AG10803 (cell line): ENCODE measurements around the gene FUCA1.
A peak's percentile ranks its signal among the peaks of the same experiment; 100 is the strongest.

Source experiments
- DNase-seq: peaks from one replicate; pipeline ENCODE4 v3.0.0; 2010; ENCODE audit warnings: low read depth
- H3K4me3 ChIP-seq: 2 replicates; pipeline ENCODE4 v1.5.1; 2011; ENCODE audit warnings: mild to moderate bottlenecking, low read length, control low read depth
- CTCF ChIP-seq: conservative IDR thresholded peaks from 2 replicates; pipeline ENCODE4 v1.5.1; 2011; ENCODE audit warnings: mild to moderate bottlenecking, low read length, control low read depth, inconsistent platforms

Gene FUCA1

GRCh38 chr1:23801338-23801748 lies 66.7 kb downstream of the FUCA1 start:
- H3K4me3 ChIP-seq = peak overlapping the region; percentile 91
- TF ChIP-seq CTCF = no peak
- DNase-seq = no peak

- TF ChIP-seq CTCF = no peak
- H3K4me3 ChIP-seq = peak within 1 kb of the TSS; percentile 91
These were observed 67.4 kb downstream of the FUCA1 start, which contains the start of gene GALE for GRCh38 chr1:23800400-23801337. Gene GALE, minus strand, starts transcription at chr1:23800754. Its CDS starts 1,747 bp downstream, at chr1:23799007.

GRCh38 chr1:23799570-23800399 lies 68.3 kb downstream of the FUCA1 start:
- TF ChIP-seq CTCF = no peak
- peak overlapping the region; percentile 91 for H3K4me3 ChIP-seq
- peak; percentile 37 for DNase-seq

More at GRCh38 chr1:23800400-23801337, 67.4 kb downstream of the FUCA1 start, which contains the start of gene GALE:
- peak; percentile 94 for DNase-seq

GRCh38 chr1:23799255-23799569 lies 68.9 kb downstream of the FUCA1 start:
- DNase-seq = no peak
- H3K4me3 ChIP-seq = peak overlapping the region; percentile 91
- no peak for TF ChIP-seq CTCF

GRCh38 chr1:23798662-23799142 lies 69.4 kb downstream of the FUCA1 start:
- no peak for DNase-seq
- no peak overlapping the region for H3K4me3 ChIP-seq
- no peak; the same call in 1 of the 2 replicates for TF ChIP-seq CTCF

- DNase-seq = no peak
- TF ChIP-seq CTCF = no peak
- no peak overlapping the region for H3K4me3 ChIP-seq
These were observed 70.3 kb downstream of the FUCA1 start for GRCh38 chr1:23797478-23798448.
